CD14-positive monocyte (primary cell): Measurements from ENCODE around the gene PCDH19. TPM values are rescaled to one million over a fixed set of nuclear protein-coding genes. Genes with fewer than 3 reads are reported as not detected.

Experiments used
- DNase-seq, 3 donors: peaks; one replicate each; pipeline ENCODE4 v3.0.0-alpha.2; 2011 to 2022
- H2AFZ ChIP-seq: 2 replicates; pipeline ENCODE4 v1.6.0; 2012; ENCODE audit warnings: mild to moderate bottlenecking, low read depth, low read length, inconsistent platforms; ENCODE audit not compliant: insufficient read depth, poor library complexity, severe bottlenecking
- H3K27ac ChIP-seq, 2 donors: 1 replicate in 1 of 2; 2 replicates in 1 of 2; pipeline ENCODE4 v1.5.1; 2012 to 2013; ENCODE audit warnings: low read length in 2 of 2, control low read depth in 1 of 2, inconsistent platforms in 1 of 2, low read depth in 1 of 2, mild to moderate bottlenecking in 1 of 2
- H3K27me3 ChIP-seq, 2 donors: one replicate each; pipeline versions ENCODE4 v1.6.0 to v1.6.1; 2011 to 2013; ENCODE audit warnings: low read length in 2 of 2; ENCODE audit not compliant: control insufficient read depth in 2 of 2, insufficient read depth in 2 of 2
- H3K36me3 ChIP-seq, 2 donors: replicated peaks in 1 of 2; 1 replicate in 1 of 2; 2 replicates in 1 of 2; pipeline versions ENCODE4 v1.5.1 to v1.6.1; 2012 to 2013; ENCODE audit warnings: low read length in 2 of 2, control low read depth in 1 of 2, inconsistent platforms in 1 of 2, mild to moderate bottlenecking in 1 of 2; ENCODE audit not compliant: insufficient read depth in 2 of 2, control insufficient read depth in 1 of 2
- H3K4me1 ChIP-seq, 2 donors: 1 replicate in 1 of 2; 2 replicates in 1 of 2; pipeline versions ENCODE4 v1.5.1 to v1.6.1; 2012 to 2013; ENCODE audit warnings: low read length in 2 of 2, control low read depth in 1 of 2, inconsistent platforms in 1 of 2, mild to moderate bottlenecking in 1 of 2, moderate library complexity in 1 of 2; ENCODE audit not compliant: insufficient read depth in 2 of 2, control insufficient read depth in 1 of 2
- H3K4me2 ChIP-seq: replicated peaks from 2 replicates; pipeline ENCODE3; 2012; ENCODE audit warnings: low read length, moderate library complexity, mild to moderate bottlenecking; ENCODE audit not compliant: poor library complexity, severe bottlenecking; ENCODE audit errors: extremely low read depth
- H3K4me3 ChIP-seq, 3 experiments: fragments of 200-600 bp in 1 of 3; sonication (generic) in 1 of 3; replicated peaks in 1 of 3; 1 replicate in 2 of 3; 2 replicates in 1 of 3; pipeline ENCODE4 v1.5.1; 2011 to 2013; ENCODE audit warnings: low read length in 3 of 3, mild to moderate bottlenecking in 3 of 3, control low read depth in 2 of 3, low read depth in 2 of 3, inconsistent platforms in 1 of 3, moderate library complexity in 1 of 3
- H3K79me2 ChIP-seq: 2 replicates; pipeline ENCODE4 v1.6.0; 2012; ENCODE audit warnings: mild to moderate bottlenecking, control low read depth, inconsistent platforms, low read length, moderate library complexity; ENCODE audit not compliant: insufficient read depth
- H3K9ac ChIP-seq: 2 replicates; pipeline ENCODE4 v1.6.0; 2017; ENCODE audit warnings: low read length, mild to moderate bottlenecking; ENCODE audit not compliant: insufficient read depth, poor library complexity, severe bottlenecking
- H3K9me3 ChIP-seq, 2 donors: replicated peaks in 1 of 2; 1 replicate in 1 of 2; 2 replicates in 1 of 2; pipeline versions ENCODE4 v1.5.1 to v1.6.1; 2012 to 2013; ENCODE audit warnings: low read length in 2 of 2, control low read depth in 1 of 2; ENCODE audit not compliant: control insufficient read depth in 1 of 2, insufficient read depth in 1 of 2
- H4K20me1 ChIP-seq: 2 replicates; pipeline ENCODE4 v1.6.0; 2012; ENCODE audit warnings: mild to moderate bottlenecking, low read length, control low read depth, moderate library complexity; ENCODE audit not compliant: insufficient read depth
- H3K27ac Mint-ChIP-seq, 7 donors: one replicate each; pipeline ENCODE4 v1.8.0; 2020; ENCODE audit warnings: mild to moderate bottlenecking in 7 of 7, mixed read lengths in 7 of 7, moderate library complexity in 6 of 7, inconsistent platforms in 2 of 7
- H3K27me3 Mint-ChIP-seq, 3 donors: one replicate each; pipeline ENCODE4 v1.8.0; 2021 to 2022; ENCODE audit warnings: low read depth in 3 of 3, mild to moderate bottlenecking in 3 of 3, mixed read lengths in 3 of 3, moderate library complexity in 3 of 3, inconsistent platforms in 1 of 3
- H3K36me3 Mint-ChIP-seq, 2 donors: one replicate each; pipeline ENCODE4 v1.8.0; 2020; ENCODE audit warnings: mixed read lengths in 2 of 2, inconsistent platforms in 1 of 2, mild to moderate bottlenecking in 1 of 2
- H3K4me1 Mint-ChIP-seq: one replicate; pipeline ENCODE4 v1.8.0; 2020; ENCODE audit warnings: mild to moderate bottlenecking, mixed read lengths
- H3K4me3 Mint-ChIP-seq, 2 donors: one replicate each; pipeline ENCODE4 v1.8.0; 2020; ENCODE audit warnings: mild to moderate bottlenecking in 2 of 2, mixed read lengths in 2 of 2, moderate library complexity in 1 of 2
- H3K9me3 Mint-ChIP-seq, 7 donors: one replicate each; pipeline ENCODE4 v1.8.0; 2020 to 2022; ENCODE audit warnings: mixed read lengths in 7 of 7, mild to moderate bottlenecking in 6 of 7, moderate library complexity in 6 of 7, inconsistent platforms in 2 of 7
- WGBS: methylation state at CpG from one replicate; pipeline ENCODE4 v1.1.5; 2013; ENCODE audit warnings: missing lambda C conversion rate; ENCODE audit not compliant: insufficient coverage; 5-methylcytosine and 5-hydroxymethylcytosine counted together
- intact Hi-C, 2 donors: fragments of 100-400 bp; cut with micrococcal nuclease; formaldehyde crosslinking; loops; one replicate each; pipeline versions ENCODE4 v1.15.0 to v1.15.1; 2023
- polyA plus RNA-seq, 3 donors: library from polyadenylated mRNA; depleted of rRNA in 1 of 3; unstranded in 2 of 3; stranded (reverse) in 1 of 3; fragments of 300-500 nt in 2 of 3; fragments of >200 nt in 1 of 3; fragmentation: Illumina TruSeq in 2 of 3; gene quantifications; 1 replicate in 2 of 3; 2 replicates in 1 of 3; pipeline ENCODE4 v1.2.3, GENCODE V29; 2012 to 2021
- TF ChIP-seq, protein P1 (sequence below): fragments of 200-600 bp; IDR thresholded peaks from one replicate; pipeline ENCODE4 v1.8.0; 2022; ENCODE audit warnings: antibody characterized with exemption, mild to moderate bottlenecking

PCDH19 gene
- polyA plus RNA-seq, 3 donors, result not detected

DNA sequence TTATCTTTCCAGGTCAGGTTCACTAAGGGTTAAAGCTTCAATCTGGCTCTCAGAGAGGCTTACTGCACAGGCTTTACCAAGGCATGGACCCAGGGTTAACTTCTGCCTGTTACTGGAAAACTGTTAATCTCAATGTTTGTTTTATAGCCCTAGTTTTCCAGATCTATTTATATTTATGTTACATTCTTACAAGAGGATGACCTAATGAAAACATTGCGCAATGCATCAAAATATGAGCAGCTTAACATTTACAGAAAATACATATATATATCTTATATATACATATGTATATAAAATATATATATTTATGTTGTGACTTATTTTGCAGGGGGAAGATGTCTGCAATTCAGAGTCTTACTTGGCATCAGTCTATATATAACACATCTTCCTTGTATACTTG, 112.3 kb downstream of the PCDH19 start:
- no CpG with 5 or more reads among the region's 1 CpG for WGBS
- H3K4me1 Mint-ChIP-seq, result no peaks in the 10 kb centered on the region
- no peaks in the 10 kb centered on the region for H3K36me3 Mint-ChIP-seq
- H3K4me2 ChIP-seq, result no peak overlapping the region
- no peak overlapping the region for H3K4me3 ChIP-seq
- no peaks in the 10 kb centered on the region for H3K4me1 ChIP-seq
- H3K79me2 ChIP-seq, result no peaks in the 10 kb centered on the region
- TF ChIP-seq, protein P1, sequence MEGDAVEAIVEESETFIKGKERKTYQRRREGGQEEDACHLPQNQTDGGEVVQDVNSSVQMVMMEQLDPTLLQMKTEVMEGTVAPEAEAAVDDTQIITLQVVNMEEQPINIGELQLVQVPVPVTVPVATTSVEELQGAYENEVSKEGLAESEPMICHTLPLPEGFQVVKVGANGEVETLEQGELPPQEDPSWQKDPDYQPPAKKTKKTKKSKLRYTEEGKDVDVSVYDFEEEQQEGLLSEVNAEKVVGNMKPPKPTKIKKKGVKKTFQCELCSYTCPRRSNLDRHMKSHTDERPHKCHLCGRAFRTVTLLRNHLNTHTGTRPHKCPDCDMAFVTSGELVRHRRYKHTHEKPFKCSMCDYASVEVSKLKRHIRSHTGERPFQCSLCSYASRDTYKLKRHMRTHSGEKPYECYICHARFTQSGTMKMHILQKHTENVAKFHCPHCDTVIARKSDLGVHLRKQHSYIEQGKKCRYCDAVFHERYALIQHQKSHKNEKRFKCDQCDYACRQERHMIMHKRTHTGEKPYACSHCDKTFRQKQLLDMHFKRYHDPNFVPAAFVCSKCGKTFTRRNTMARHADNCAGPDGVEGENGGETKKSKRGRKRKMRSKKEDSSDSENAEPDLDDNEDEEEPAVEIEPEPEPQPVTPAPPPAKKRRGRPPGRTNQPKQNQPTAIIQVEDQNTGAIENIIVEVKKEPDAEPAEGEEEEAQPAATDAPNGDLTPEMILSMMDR, result no peak
- H3K9me3 Mint-ChIP-seq, result peaks cover 0 to 3% (median 0%) of the 10 kb centered on the region in 7 donors
- H3K27ac Mint-ChIP-seq, result no peak overlapping the region
- peaks cover 0 to 4% (median 0%) of the 10 kb centered on the region in 3 donors for H3K27me3 Mint-ChIP-seq
- H3K4me3 Mint-ChIP-seq, result no peak overlapping the region
- H4K20me1 ChIP-seq, result no peaks in the 10 kb centered on the region
- no peaks in the 10 kb centered on the region for H3K36me3 ChIP-seq
- no peak overlapping the region for H3K27ac ChIP-seq
- no peaks in the 10 kb centered on the region for H3K27me3 ChIP-seq
- H3K9ac ChIP-seq, result no peak overlapping the region
- no peak overlapping the region for H2AFZ ChIP-seq
- DNase-seq, result no peak
- H3K9me3 ChIP-seq, result no peaks in the 10 kb centered on the region
- intact Hi-C loops, result no loop called here

DNA sequence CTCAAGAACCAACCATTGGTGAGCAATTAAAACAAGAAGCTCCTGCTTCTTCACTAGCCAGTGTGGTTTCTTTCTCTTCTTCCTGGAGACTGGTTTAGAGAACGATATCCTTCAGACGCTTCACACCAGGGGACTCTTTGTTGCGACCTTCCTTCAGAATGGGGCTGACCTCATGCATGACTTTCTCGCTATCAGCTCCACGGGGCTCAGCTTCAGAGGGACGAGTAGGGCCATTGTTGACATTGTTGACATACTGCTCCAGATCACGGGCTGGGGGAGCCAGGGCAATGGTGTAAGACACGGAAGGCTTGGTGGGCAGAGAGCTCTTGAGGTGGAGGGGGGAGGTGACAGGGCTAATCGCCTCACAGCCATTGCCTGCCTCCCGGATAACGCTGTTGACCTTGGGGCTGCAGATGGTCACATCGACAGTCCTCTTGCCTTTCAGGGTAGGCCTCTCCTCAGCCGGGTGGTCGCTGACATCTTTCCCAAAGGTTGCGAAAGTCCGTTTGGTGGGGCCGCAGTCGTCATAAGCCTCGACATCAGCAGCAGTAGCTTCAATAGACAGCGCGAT, 113.8 kb downstream of the PCDH19 start:
- 89% methylated on average over 17 of the region's 21 CpGs for WGBS
- no peaks in the 10 kb centered on the region for H3K4me1 ChIP-seq
- Mint-ChIP-seq H3K36me3 (no peaks in the 10 kb centered on the region), H3K27me3 (peaks cover 0 to 4% (median under 1%) of the 10 kb centered on the region in 3 donors), H3K4me3 (no peak overlapping the region), H3K27ac (peak overlapping the region in 1 of 7 donors; percentile 51), H3K9me3 (peaks cover 0 to 3% (median 0%) of the 10 kb centered on the region in 7 donors), H3K4me1 (no peaks in the 10 kb centered on the region)
- H3K36me3 ChIP-seq, result no peaks in the 10 kb centered on the region
- intact Hi-C loops, result no loop called here
- no peaks in the 10 kb centered on the region for H3K79me2 ChIP-seq
- no peaks in the 10 kb centered on the region for H3K27me3 ChIP-seq
- no peak overlapping the region for H3K4me3 ChIP-seq
- TF ChIP-seq, protein P1, result no peak
- no peaks in the 10 kb centered on the region for H4K20me1 ChIP-seq
- H2AFZ ChIP-seq, result no peak overlapping the region
- no peaks in the 10 kb centered on the region for H3K9me3 ChIP-seq
- H3K9ac ChIP-seq, result no peak overlapping the region
- no peak overlapping the region for H3K27ac ChIP-seq
- DNase-seq, result no peak
- no peak overlapping the region for H3K4me2 ChIP-seq
